ENCODE data around the gene ITPR1.
"Not testable (repeated sequence)": the region's sequence is repeated elsewhere in the genome, so short reads cannot be mapped to it uniquely, and the experiment has no call there.

GRCh38 chr3:4598232-4598631 is 105.1 kb downstream of the ITPR1 start:
- not testable (repeated sequence) for TF ChIP-seq CTCF (conservative IDR thresholded peaks at IDR 0.05; ENCODE audit: low read depth in 2 of 2); EZH2 (IDR thresholded peaks at IDR 0.05; ENCODE audit: low read depth, unreplicated experiment); REST (IDR thresholded peaks at IDR 0.05; ENCODE audit: unreplicated experiment); JUNB (IDR thresholded peaks at IDR 0.05; ENCODE audit: unreplicated experiment); CREB1 (CRISPR knock-in tag; IDR thresholded peaks at IDR 0.05; ENCODE audit: low read depth); POLR2AphosphoS5 (IDR thresholded peaks at IDR 0.05; ENCODE audit: low read depth); ETS1 (IDR thresholded peaks at IDR 0.05); EZH2phosphoT487 (IDR thresholded peaks at IDR 0.05; ENCODE audit: unreplicated experiment)

Measured in GM23338 (cell line).